Stimulated activated CD4-positive, alpha-beta T cell treated with anti-CD3 and anti-CD28 coated beads, Interleukin-2, amount 100 ng/mL, for 48 hours (primary cell): Measurements from ENCODE around the gene TSPAN13.
A peak's percentile ranks its signal among the peaks of the same experiment; 100 is the strongest.

Experiments used
- DNase-seq, 2 donors: peaks; one replicate each; pipeline ENCODE4 v3.0.0-alpha.2; 2020

The TSPAN13 gene

GRCh38 chr7:16753102-16753931 lies at the start of gene TSPAN13:
Gene TSPAN13, plus strand, starts transcription at chr7:16753755. Its CDS starts 213 bp downstream, at chr7:16753968.
- DNase-seq, result peak; percentile 50 to 51

DNA sequence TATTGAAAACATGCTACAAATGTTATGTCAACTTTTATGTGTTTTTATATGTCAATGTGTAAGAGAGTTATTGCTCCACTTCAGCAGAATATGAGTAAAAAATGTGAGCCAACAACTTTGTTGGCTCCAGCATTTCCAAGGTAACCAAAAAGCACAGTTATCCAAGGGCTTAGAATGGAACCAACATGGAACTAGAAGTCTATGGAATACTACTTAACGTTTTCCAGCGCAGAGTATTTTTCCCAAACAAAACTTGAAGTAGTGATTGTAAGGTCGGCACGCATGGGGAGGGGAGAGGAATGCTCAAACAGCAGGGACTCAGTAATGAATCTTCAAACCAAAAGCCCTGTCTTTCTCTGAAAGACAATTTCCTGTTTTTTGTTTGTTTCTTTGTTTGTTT lies 45.0 kb upstream of the TSPAN13 start:
- no peak for DNase-seq

- no peak for DNase-seq
Observed at GRCh38 chr7:16708980-16709379, 44.6 kb upstream of the TSPAN13 start.

DNA sequence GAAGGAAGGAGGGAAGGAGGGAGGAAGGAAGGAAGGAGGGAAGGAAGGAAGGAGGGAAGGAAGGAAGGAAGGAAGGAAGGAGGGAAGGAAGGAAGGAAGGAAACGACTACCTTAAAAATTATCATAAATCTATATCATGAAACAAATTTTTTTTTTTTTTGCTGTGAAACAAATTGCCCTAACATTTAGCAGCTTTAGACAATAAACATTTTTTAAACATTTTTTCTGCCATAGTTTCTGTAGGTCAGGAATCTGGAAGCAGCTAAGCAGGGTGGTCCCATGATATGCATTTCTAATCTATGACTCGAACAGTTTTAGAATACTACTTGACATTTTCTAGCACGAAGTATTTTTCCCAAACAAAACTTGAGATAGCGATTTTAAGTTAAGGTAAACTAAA lies 42.9 kb upstream of the TSPAN13 start:
- DNase-seq, result no peak

GRCh38 chr7:16711730-16712129 lies 41.8 kb upstream of the TSPAN13 start:
- no peak for DNase-seq

- no peak for DNase-seq
Observed at GRCh38 chr7:16712916-16713315, 40.6 kb upstream of the TSPAN13 start.

DNA sequence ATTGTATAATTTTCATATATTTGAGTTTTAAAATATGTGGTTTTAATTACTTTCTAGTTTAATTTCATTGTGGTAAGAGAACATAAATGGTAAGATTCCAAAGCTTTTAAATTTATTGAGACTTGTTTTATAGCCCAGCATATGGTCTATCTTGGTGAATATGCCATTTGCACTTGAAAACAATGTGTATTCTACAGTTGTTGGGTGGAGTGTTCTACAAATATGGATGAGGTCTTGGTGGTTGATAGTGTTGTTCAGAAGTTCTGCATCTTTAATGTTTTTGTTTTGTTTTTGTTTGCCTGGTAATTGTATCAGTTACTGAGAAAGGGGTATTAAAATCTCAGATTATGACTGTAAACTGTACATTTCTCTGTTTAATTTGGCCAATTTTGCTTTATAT lies 37.6 kb upstream of the TSPAN13 start:
- DNase-seq, result no peak

DNA sequence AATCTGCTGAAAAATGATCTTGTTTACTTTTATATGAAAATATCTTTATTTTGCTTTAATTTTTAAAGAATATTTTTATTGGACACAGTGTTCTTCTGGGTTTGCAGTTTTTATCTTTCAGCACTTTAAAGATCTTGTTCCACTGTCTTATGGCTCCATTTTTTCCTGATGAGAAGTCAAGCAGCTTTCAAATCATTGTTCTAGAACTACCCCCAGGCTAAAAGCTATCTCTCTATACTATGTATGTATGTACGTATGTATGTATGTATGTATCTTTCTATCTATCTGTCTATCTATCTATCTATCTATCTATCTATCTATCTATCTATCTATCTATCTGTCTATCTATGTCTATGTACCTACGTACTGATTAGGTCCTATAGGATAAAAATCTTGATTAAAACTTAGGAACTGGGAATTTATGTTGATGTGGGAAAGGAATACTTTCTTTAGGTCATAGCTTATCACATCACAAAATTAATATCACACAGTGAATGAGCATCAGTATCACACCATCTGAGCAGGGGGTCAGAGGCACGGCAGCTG lies 35.4 kb upstream of the TSPAN13 start:
- DNase-seq, result no peak

DNA sequence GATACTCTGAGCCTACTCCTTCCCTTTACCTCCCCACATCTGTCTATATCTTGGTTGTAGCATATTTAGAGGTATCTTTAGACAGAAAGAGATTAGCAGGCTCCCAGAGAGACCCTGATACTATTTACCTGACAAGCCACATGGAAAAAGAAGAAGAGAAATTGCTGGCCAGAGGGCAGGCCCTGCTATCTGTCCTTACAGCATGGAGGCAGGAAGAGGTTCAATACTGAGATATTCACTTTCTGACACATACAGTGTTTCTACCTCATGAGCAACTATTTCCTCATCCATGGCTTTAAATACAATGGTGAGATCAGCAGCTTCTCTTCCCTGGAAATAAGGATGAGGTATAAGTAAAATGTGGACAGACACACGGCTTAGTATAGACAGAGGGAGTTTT lies 33.9 kb upstream of the TSPAN13 start:
- no peak for DNase-seq

DNA sequence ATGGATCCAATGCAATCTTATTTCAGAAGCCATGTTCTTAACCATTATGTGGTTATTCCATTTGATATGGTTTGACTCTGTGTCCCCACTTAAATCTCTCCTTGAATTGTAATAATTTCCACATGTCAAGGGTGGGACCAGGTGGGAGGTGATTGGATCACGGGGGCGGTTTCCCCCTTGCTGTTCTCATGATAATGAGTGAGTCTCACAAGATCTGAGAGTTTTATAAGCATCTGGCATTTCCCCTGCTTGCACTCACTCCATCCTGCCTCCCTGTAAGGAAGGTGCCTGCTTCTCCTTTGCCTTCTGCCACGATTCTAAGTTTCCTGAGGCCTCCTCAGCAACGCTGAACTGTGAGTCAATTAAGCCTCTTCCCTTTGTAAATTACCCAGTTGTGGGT lies 32.0 kb upstream of the TSPAN13 start:
- DNase-seq, result no peak

DNA sequence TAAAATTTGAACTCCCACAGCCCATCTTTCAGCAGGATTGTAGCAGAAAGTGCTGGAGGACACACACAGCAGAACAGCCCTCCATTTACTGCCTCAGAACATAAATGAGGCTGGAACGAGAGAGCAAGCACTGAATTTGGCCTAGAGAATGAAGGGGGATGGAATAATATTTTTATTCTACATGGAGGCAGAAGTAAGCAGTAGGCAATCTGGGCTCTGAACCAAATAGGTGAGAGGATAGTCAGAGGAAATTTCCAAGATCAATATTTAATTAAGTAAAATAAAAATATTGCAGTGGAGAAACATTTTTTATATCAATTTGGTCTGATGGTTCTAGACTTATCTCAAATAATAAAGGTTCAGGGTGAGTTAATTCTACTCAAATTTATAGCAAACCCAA lies 29.2 kb upstream of the TSPAN13 start:
- DNase-seq, result no peak

- DNase-seq, result no peak
Observed at GRCh38 chr7:16726189-16726588, 27.4 kb upstream of the TSPAN13 start.

DNA sequence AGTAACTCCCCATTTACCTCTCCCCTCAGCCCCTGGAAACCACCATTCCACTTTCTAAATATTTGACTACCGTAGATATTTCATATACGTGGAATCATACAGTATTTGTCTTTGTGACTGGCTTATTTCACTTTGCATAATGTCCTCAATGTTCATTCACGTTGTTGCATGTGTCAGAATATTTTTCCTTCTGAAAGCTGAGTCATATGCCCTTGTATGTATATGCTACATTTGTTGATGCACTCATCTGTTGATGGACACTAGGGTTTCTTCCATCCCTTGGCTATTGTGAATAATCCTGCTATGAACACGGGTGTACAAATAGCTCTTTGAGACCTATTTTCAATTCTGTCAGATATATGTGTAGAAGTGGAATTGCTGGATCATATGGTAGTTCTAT lies 25.8 kb upstream of the TSPAN13 start:
- DNase-seq, result no peak

- DNase-seq, result no peak
Observed at GRCh38 chr7:16728811-16729210, 24.7 kb upstream of the TSPAN13 start.

DNA sequence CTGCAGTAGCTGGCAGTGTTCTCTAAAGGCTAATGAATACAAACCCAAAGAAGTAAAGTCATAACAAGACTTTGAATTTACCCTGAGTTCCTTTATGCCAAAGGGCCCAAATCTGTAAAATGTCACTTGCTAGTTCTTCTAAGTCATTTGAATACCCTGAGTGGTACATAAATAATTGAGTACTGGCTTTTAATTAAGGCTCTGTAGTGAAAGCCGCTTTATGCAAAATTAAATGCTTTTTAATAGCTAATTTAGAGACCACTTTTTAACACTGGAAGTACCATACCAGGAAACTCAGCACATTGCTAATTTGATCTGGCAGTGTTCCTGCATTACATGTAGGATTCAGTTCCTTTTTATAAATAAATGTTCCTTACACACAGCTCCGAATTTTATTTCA lies 24.0 kb upstream of the TSPAN13 start:
- no peak for DNase-seq

DNA sequence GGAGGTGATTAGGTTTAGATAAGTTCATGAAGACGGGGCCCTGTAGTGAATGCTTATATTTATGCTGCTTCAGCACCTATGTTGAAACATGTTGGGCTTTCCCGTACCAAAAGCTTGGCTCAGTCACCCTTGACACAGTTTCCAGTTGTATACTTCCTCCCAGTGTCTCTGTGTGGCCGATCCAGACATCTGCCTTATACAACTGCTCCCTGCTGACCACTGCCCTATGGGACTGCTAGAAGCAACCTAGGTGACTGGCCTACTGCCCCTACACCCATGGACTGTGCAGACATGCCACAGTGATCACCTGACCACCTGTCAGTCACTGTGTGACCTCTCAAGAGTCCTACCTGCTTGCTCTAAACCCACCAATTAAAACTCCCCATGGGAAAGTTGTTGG lies 22.6 kb upstream of the TSPAN13 start:
- DNase-seq, result no peak

DNA sequence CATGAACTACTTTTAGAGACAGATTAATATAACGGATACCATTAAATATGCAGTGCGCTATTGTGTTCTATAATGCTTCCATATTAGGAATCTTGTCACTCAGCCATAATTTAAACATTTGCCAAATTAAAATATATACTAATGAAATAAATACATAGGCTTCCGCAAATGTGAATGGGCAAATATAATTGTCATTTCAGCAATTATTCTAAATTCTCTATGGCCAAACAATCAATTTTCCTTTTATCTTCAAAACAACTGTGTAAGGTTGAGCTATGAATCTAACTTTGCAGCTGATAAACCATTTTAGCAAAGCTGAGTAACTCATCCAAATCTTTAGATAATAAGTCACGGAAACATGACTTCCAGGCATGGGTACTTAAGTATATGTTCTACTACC lies 20.7 kb upstream of the TSPAN13 start:
- DNase-seq, result no peak

- no peak for DNase-seq
Observed at GRCh38 chr7:16734148-16734726, 19.3 kb upstream of the TSPAN13 start.

DNA sequence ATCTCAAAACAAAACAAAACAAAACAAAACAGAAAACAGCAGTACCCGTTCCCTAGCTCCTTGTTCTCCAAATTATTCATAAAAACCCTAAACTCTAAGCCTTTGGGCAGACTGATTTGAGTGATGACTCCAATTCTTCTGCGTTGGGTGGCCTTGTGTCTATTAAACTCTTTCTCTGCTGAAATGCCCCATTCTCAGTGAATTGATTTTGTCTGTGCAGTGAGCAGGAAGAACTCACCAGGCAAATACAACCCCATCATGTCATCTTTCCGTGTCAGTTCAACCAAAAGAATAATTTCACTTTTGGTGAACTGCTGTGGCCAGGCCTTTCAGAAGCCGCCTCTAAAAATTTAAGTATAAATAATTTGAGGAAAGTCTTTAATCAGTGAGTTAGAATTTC lies 18.5 kb upstream of the TSPAN13 start:
- DNase-seq, result no peak

DNA sequence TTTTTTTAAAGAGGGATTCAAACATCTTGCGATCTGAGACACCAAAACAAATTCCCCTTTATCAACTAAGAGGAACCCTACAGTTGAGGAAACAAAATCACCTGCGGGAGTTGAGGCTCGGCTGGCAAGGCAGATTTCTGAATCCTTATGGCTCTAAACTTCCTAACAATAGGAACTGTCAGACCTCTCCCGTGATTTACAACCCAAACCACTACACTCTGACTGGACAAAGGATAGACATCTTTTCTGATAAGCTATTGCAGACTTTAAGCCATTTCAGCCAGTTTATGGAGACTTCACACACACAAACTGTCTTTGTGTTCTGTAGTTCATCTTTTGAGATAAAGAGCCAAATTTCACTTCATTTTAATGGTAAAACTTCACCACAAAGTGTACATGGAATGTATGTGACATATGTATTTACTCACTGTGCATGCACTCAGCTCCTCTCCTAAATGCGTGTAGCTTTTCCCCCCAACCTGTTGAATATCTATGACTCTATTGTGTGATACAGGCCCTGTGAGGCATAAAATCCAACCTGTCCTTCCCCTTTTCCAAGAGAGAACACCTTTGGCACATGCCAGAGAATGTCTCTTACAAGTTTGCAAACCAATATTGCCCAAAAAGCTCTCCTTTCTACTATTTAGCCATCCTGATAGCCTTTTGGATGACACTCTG lies 15.4 kb upstream of the TSPAN13 start:
- DNase-seq, result no peak

DNA sequence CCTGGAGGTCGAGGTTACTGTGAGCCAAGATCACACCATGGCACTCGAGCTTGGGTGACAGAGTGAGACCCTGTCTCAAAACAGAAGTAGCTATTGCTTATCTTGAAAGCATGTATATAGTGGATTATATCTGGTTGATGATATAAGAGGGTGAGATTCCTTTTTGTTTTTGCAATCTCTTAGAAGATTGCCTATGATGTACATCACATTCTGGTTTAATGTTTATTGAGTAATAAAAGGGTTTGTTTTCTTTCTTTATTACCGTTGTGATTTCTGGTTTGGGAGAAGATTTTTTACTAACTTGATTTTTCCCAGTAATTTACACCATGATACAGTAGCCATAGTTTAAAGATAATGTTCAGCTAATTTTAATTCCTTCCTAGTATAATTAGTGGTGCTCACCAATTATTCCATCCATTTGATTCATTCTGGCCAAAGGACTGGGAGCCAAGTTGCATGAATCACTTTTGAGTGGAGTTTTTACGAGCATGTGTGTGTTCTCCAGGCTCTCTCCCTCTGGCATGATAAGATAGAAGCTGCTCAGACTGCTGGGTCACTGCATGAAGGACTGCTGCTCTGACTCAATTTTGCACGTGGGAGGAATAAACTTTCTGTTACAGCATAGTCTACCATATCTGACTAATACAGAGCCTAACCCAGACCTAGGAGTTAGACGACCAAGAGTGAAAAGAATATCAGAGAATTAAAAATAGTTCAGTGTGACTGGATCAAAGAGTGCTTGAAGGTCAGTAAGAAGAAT lies 13.5 kb upstream of the TSPAN13 start:
- no peak for DNase-seq

- no peak for DNase-seq
Observed at GRCh38 chr7:16740623-16740953, 13.0 kb upstream of the TSPAN13 start.

GRCh38 chr7:16740996-16741395 lies 12.6 kb upstream of the TSPAN13 start:
- DNase-seq, result no peak
